IgD-negative memory B cell (primary cell): ENCODE results near the gene SAP130. TPM values are rescaled to one million over a fixed set of nuclear protein-coding genes. Genes with fewer than 3 reads are reported as not detected.

Experiments used
- H3K27ac Mint-ChIP-seq, 3 donors: one replicate each; pipeline ENCODE4 v1.8.0; 2020 to 2022; ENCODE audit warnings: mild to moderate bottlenecking in 3 of 3, mixed read lengths in 3 of 3, moderate library complexity in 1 of 3
- H3K27me3 Mint-ChIP-seq: one replicate; pipeline ENCODE4 v1.8.0; 2021; ENCODE audit warnings: mixed read lengths
- H3K36me3 Mint-ChIP-seq: one replicate; pipeline ENCODE4 v1.8.0; 2020; ENCODE audit warnings: mild to moderate bottlenecking, mixed read lengths
- H3K4me1 Mint-ChIP-seq, 3 donors: one replicate each; pipeline ENCODE4 v1.8.0; 2020 to 2022; ENCODE audit warnings: mixed read lengths in 3 of 3, mild to moderate bottlenecking in 1 of 3
- H3K4me3 Mint-ChIP-seq, 4 donors: one replicate each; pipeline ENCODE4 v1.8.0; 2020 to 2022; ENCODE audit warnings: mild to moderate bottlenecking in 4 of 4, mixed read lengths in 4 of 4, moderate library complexity in 3 of 4
- H3K9me3 Mint-ChIP-seq, 3 donors: one replicate each; pipeline ENCODE4 v1.8.0; 2020 to 2021; ENCODE audit warnings: mixed read lengths in 3 of 3, mild to moderate bottlenecking in 1 of 3
- polyA plus RNA-seq: library from polyadenylated mRNA; unstranded; fragments of 300-500 nt; fragmentation: Illumina TruSeq; gene quantifications from one replicate; pipeline ENCODE4 v1.2.3, GENCODE V29; 2021

The SAP130 gene
- polyA plus RNA-seq, 1 donor from 2014 or later, result 12.0 TPM

DNA sequence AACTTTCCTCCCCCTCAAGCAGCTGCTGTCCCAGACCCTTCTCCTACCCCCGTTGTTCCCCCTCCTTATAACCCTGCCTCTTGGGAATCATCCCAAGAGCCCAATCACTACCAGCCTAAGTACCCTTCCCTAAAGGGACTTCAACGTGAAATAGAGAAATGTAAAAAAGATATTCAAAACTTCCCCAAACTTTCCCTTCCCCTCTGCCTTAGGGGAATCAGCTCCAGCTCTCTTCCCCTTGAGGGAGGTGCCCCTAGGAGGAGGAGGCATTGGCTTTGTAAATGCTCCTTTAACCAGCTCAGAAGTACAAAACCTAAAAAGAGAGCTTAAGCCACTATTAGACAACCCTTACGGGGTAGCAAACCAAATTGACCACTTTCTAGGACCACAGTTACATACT, 10.6 kb upstream of the SAP130 start:
- H3K4me1 Mint-ChIP-seq, result no peaks in the 10 kb centered on the region
- peaks cover 3% of the 10 kb centered on the region for H3K36me3 Mint-ChIP-seq
- peaks cover 4 to 34% (median 20%) of the 10 kb centered on the region in 3 donors for H3K9me3 Mint-ChIP-seq
- H3K27ac Mint-ChIP-seq, result no peak overlapping the region
- H3K27me3 Mint-ChIP-seq, result peaks cover 9% of the 10 kb centered on the region
- H3K4me3 Mint-ChIP-seq, result no peak overlapping the region

DNA sequence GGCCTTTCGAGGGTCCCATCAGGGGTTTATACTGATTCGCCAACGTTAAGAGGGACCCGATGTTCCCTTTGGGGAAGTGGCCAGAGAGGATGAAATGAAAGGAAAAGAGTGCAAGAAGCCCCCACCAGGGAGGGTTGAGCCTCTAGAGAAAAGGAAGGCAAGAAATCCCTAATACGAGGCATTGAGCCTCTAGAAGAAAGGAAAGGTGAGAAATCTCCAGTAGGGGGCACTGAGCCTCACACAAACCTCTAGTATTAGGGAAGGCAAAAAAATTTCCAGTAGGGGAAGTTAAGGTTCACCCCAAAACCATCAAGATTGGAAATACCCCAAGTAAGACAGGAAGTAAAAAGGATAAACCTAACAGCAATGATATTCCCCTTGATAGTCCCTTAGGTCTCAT, 9.8 kb upstream of the SAP130 start:
- H3K27me3 Mint-ChIP-seq, result peaks cover 9% of the 10 kb centered on the region
- H3K4me3 Mint-ChIP-seq, result no peak overlapping the region
- H3K4me1 Mint-ChIP-seq, result no peaks in the 10 kb centered on the region
- peaks cover 6% of the 10 kb centered on the region for H3K36me3 Mint-ChIP-seq
- H3K9me3 Mint-ChIP-seq, result peaks cover 2 to 27% (median 20%) of the 10 kb centered on the region in 3 donors
- H3K27ac Mint-ChIP-seq, result no peak overlapping the region

DNA sequence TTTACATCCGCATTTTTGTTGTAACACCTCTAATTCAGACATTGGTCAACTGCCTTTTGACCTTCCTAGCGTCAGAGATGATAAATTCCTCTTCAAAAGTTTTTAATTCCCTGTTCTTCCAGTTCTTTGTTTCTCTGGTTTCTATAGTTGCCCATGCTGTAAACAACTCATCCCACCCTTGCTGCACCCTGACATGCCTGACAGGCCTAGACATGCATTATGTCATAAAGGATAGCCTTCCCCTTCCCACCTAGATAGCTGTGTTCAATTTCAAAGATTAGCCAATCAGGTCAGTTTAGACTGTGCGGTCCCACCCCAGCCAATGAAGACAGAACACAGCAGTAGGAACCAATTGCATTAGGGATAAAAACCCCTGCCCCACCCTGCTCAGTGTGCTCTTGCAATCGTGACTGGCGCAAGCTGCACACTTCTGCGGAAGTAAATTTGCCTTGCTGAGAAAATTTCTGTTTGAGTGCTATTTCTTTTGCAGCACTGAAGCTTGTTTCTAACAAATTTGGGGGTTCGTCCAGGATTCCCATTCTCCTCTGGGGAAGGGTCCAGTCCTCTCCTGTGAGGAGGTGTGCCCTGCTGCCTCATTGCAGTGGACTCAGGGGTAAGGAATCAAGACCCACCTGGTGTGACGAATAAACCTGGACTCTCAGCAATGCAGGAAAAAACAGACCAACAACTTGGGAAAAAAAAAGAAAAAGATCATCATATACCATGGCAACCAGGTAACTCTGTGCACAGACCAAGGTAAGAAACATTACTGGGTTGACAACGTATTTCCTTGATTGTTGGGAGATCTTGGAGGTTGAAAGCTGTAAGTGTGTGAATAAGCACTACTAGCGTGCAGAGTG, 9.1 kb upstream of the SAP130 start:
- Mint-ChIP-seq H3K27me3 (peaks cover 9% of the 10 kb centered on the region), H3K9me3 (peaks cover 2 to 26% (median 17%) of the 10 kb centered on the region in 3 donors), H3K4me1 (no peaks in the 10 kb centered on the region), H3K27ac (no peak overlapping the region), H3K4me3 (no peak overlapping the region), H3K36me3 (peaks cover 7% of the 10 kb centered on the region)

DNA sequence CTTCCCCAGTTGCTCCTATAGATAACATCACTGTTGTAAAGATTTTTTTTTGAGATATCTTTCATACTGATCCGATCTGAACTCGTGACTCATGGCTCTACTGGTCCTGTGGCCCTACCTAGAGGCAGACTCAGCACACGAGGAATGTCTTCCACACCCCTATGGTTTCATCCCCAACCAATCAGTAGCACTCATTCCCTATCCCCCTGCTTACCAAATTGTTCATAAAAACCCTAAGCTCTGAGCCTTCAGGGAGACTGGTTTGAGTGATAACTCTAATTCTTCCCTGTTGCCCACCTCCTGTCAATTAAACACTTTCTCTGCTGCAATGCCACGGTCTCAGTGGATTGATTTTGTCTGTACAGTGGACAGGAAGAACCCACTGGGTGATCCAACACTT, 4.2 kb upstream of the SAP130 start:
- peaks cover 2 to 12% (median 11%) of the 10 kb centered on the region in 3 donors for H3K9me3 Mint-ChIP-seq
- peaks cover 1% of the 10 kb centered on the region for H3K27me3 Mint-ChIP-seq
- H3K4me3 Mint-ChIP-seq, result peak overlapping the region in 1 of 4 donors; percentile 14
- H3K27ac Mint-ChIP-seq, result no peak overlapping the region
- peaks cover 4% of the 10 kb centered on the region for H3K36me3 Mint-ChIP-seq
- peaks cover 0 to 8% (median 5%) of the 10 kb centered on the region in 3 donors for H3K4me1 Mint-ChIP-seq

DNA sequence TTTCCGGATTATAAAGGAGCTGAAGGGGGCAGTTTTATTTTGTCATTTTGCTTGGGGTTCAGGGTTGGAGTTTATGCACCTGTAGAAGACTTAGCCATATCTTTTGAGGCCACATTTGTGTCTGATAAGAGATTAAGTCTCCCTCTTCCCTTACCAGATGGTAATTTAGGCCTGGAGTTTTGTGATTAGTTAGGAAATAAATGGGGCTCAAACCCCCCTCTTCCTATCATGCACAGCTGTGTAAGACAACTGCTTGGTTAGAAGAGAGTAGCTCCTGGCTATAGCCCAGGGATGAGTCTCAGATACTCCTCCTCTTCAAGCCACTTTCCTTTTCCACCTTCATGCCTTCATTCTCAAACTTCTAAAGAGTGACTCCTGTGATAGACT, 802 bp upstream of the SAP130 start:
- H3K9me3 Mint-ChIP-seq, result peaks cover 0 to 4% (median 4%) of the 10 kb centered on the region in 3 donors
- H3K27me3 Mint-ChIP-seq, result no peaks in the 10 kb centered on the region
- H3K36me3 Mint-ChIP-seq, result peaks cover 5% of the 10 kb centered on the region
- peak overlapping the region; percentile 50 to 90 (median 81) for H3K27ac Mint-ChIP-seq
- H3K4me3 Mint-ChIP-seq, result peak overlapping the region; percentile 87 to 92 (median 90)
- H3K4me1 Mint-ChIP-seq, result peaks cover 0 to 25% (median 13%) of the 10 kb centered on the region in 3 donors

DNA sequence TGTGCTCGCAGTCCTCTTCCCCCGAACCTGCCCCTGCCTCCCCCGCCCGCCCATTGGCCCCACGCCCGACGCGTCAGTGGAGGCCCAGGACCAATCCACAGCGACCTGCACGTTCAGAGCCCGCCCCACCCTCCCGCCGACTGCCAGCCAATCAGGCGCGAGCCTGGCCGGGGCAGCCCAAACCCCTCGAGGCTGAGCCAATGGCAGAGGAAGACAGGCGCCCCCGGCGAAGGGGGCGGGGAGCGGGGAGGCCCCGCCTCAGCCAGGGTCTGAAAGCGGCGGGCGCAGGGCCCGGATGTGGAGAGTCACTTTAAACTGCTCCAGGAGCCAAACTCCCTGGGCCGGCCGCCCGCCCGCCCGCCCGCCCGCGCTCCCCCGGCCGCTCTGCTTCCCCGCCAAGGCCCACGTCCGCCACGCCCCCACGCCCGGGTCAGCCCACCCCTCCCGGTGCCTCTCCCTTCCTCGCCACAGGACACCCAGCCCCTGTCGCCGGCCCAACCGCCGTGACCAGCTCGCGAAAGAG, 520 bp downstream of the SAP130 start:
- Mint-ChIP-seq H3K4me1 (peaks cover 0 to 25% (median 13%) of the 10 kb centered on the region in 3 donors), H3K9me3 (peaks cover 0 to 4% (median 0%) of the 10 kb centered on the region in 3 donors), H3K27ac (peak overlapping the region; percentile 89 to 90 (median 90)), H3K36me3 (peaks cover 1% of the 10 kb centered on the region), H3K4me3 (peak overlapping the region; percentile 87 to 98 (median 96)), H3K27me3 (no peaks in the 10 kb centered on the region)

DNA sequence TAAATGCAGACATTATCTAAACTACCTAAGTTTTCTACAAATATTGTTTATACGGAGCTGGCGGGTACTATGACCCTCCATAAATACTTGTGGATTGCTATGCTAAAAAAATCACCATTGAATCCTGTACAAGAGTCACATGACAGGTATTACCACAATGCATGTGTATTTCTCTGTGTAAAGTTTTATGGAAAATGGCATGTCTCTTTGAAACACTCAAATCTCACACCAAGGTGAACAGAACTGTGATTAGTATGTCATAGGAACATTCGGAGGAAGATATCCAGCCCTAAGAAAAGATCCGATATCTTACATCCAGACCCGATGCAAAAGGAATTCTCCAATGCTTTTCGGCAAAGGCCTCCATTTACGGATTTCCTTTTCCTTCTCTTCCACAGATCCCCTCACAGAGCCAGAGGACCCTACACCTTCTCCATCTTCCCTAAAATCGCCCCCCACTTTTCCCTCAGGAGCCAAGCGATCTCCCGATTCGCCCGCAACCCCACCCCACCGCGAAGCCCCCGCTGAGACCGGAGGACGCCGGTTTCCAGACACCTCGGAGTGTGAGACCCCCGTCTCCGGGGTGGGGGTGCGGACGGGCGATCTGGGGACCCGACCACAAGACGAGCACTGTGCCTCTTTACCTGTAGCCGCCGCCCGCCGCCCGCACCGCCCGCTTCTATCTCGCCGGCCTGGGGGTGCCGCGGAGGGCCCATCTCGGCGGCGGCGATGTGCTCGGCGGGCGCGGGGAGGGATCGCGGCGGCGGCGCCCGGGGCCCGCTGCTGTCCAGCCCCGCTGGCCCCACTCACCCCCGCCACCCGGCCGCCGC, 1.2 kb downstream of the SAP130 start:
- Mint-ChIP-seq H3K9me3 (no peaks in the 10 kb centered on the region), H3K4me3 (peak overlapping the region; percentile 90 to 98 (median 97)), H3K36me3 (peaks cover 1% of the 10 kb centered on the region), H3K27ac (peak overlapping the region in 2 of 3 donors; percentile 89 to 92), H3K27me3 (no peaks in the 10 kb centered on the region), H3K4me1 (peaks cover 0 to 25% (median 14%) of the 10 kb centered on the region in 3 donors)

DNA sequence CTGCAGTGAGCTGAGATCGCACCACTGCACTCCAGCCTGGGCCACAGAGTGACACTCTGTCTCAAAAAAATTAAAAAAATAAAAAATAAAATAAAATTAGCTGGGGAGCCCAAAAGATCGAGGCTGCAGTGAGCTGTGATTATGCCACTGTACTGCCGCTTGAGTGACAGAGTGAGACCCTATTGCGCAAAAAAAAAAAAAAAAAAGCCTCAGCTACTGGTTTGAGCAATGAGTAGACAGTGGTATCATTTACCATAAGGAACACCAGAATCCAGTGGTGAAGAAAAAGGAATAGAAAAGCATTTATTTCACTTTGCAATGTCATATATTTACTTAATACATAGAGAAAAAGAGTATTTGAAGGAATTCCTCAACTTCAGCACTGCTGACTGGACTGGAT, 3.0 kb downstream of the SAP130 start:
- Mint-ChIP-seq H3K9me3 (no peaks in the 10 kb centered on the region), H3K27ac (no peak overlapping the region), H3K4me3 (peak overlapping the region in 1 of 4 donors; percentile 97), H3K27me3 (no peaks in the 10 kb centered on the region), H3K4me1 (peaks cover 0 to 25% (median 15%) of the 10 kb centered on the region in 3 donors), H3K36me3 (peaks cover 1% of the 10 kb centered on the region)

DNA sequence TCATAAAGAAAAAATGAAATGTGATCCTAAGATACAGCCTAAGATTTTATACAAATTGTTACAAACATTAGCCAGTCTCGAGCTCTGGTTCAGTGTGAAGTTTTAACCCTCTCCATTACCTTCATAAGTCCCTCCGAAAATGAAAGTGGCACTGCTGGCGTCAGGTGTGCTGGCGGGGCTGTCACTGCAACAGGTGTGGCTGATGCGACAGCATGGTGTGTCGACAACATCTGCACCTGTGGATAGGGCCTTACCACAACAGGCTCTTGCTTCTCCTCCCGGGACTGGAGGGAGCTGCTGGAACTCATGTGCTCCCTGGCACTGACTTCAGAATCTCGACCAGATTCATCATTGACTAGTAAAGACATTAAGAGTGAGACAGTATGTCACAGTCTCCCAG, 10.3 kb downstream of the SAP130 start:
- Mint-ChIP-seq H3K27ac (no peak overlapping the region), H3K36me3 (peaks cover 7% of the 10 kb centered on the region), H3K4me3 (no peak overlapping the region)

DNA sequence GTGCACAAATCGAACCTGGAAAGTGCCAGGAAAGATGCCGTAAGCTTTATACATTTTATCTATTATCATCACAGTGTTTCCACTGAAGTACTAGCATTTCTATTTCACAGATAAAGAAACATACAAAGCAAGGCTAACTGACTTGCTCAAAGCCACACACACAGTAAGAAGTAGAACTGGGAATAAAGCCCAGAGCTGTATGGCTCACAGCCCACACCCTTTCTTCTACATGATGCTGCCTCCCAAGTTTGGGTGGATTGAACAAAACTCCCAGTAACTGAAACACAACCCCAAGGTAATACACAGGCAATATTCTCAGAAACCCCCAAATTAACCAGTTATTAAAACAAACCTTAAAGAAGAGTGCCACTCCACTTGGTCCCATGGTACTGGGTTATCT, 11.2 kb downstream of the SAP130 start:
- Mint-ChIP-seq H3K9me3 (no peaks in the 10 kb centered on the region), H3K4me1 (peaks cover 0 to under 1% (median 0%) of the 10 kb centered on the region in 3 donors), H3K27me3 (no peaks in the 10 kb centered on the region), H3K36me3 (peaks cover 7% of the 10 kb centered on the region), H3K27ac (peak overlapping the region in 1 of 3 donors; percentile 39), H3K4me3 (no peak overlapping the region)

More for the DNA sequence above, 10.3 kb downstream of the SAP130 start:
- peaks cover 0 to 1% (median 0%) of the 10 kb centered on the region in 3 donors for H3K4me1 Mint-ChIP-seq
- no peaks in the 10 kb centered on the region for H3K9me3 Mint-ChIP-seq
- H3K27me3 Mint-ChIP-seq, result no peaks in the 10 kb centered on the region

DNA sequence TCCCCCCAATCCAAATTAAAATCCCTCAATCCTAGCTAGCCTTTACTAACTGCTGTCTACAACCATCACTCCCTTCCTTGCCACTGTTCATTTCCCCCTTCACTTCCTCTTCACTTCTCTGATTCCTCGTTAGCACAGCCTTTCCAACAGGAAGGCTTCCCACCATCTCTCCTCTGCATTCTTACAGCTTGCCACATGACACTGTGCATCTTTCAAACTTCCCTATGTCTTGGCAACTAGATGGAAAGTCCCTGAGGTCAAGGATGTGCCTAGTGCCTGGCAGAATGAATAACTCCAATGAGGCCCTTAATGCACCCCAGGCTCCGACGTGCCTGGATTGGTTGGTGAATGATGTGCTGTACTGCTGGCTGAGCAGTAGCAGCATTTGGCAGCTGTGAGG, 15.2 kb downstream of the SAP130 start:
- H3K36me3 Mint-ChIP-seq, result peaks cover 6% of the 10 kb centered on the region
- H3K9me3 Mint-ChIP-seq, result no peaks in the 10 kb centered on the region
- no peaks in the 10 kb centered on the region for H3K27me3 Mint-ChIP-seq
- no peaks in the 10 kb centered on the region for H3K4me1 Mint-ChIP-seq
- no peak overlapping the region for H3K27ac Mint-ChIP-seq
- no peak overlapping the region for H3K4me3 Mint-ChIP-seq

DNA sequence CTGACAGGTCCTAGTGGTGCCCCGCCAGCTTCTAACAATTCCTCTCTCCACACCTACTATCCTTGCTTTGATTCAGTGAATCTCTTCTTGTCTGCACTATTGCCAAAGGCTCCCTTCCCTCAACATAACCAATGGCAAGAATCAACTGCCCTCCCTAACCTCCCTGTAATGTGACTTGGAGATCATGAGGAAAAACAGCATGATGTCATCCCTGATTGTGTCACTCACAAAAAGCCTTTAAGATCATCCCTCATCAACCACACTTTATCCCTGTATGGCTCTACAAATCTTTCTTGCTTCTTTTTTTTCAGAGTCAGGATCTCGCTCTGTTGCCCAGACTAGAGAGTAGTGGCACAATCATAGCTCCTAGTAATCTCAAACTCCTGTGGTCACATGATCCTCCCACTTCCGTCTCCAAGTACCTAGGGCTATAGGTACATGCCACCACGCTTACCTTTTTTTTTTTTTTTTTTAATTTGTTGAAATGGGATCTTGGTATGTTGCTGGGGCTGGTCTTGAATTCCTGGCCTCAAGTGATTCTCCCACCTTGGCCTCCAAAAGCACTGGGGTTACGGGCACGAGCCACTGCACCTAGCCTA, 19.7 kb downstream of the SAP130 start:
- Mint-ChIP-seq H3K36me3 (no peaks in the 10 kb centered on the region), H3K27ac (no peak overlapping the region), H3K9me3 (no peaks in the 10 kb centered on the region), H3K4me1 (peaks cover 0 to 1% (median 0%) of the 10 kb centered on the region in 3 donors), H3K27me3 (no peaks in the 10 kb centered on the region), H3K4me3 (no peak overlapping the region)

DNA sequence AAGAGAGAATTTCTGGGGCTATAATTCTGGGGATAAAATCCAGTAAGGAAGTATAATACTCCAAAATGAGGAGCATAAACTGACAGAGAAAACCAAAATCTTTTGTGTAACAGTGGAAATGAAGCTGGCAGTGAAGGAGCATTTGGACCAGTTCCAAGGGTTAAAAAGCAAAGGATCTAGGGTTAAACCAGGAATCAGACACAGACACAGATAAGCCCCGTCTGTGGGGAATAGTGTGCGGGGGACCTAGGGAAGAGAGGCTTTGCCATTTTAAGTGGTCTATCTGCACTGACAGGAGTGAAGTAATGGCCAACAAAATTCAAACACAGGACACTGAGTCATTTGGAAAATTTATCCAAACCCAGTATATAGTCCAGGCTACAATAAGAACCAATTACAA, 23.4 kb downstream of the SAP130 start:
- Mint-ChIP-seq H3K27me3 (no peaks in the 10 kb centered on the region), H3K4me3 (no peak overlapping the region), H3K27ac (no peak overlapping the region), H3K4me1 (peaks cover 0 to 1% (median 0%) of the 10 kb centered on the region in 3 donors), H3K9me3 (no peaks in the 10 kb centered on the region), H3K36me3 (peaks cover 6% of the 10 kb centered on the region)

DNA sequence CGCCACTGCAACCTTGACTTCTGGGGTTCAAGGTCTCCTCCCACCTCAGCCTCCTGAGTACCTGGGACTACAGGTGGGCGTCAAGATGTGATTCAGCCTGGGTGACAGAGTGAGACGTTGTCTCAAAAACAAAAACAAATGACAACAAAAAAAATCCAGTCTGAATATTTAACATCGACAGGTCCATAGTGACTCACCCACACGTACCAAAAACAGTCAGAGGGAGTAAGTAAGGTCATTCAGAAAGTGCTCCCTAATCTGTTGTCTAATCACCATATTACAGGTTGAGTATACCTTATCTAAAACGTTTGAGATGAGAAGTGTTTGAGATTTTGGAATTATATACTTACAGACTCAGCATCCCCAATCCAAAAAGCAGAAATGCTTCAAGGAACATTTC, 24.4 kb downstream of the SAP130 start:
- Mint-ChIP-seq H3K9me3 (no peaks in the 10 kb centered on the region), H3K27me3 (no peaks in the 10 kb centered on the region), H3K4me3 (no peak overlapping the region), H3K27ac (no peak overlapping the region), H3K4me1 (peaks cover 0 to 1% (median 0%) of the 10 kb centered on the region in 3 donors), H3K36me3 (peaks cover 8% of the 10 kb centered on the region)
